Dermis microvascular lymphatic vessel endothelial cell (primary cell): ENCODE data around the gene FADS2. TPM values are rescaled to one million over a fixed set of nuclear protein-coding genes. Genes with fewer than 3 reads are reported as not detected.

ENCODE experiments used
- DNase-seq, 2 donors: peaks; one replicate each; pipeline versions ENCODE4 v3.0.0 to v3.0.0-alpha.2; 2010; ENCODE audit warnings: low read depth in 2 of 2
- total RNA-seq: library from RNA; depleted of rRNA; stranded (reverse); fragments of >200 nt; gene quantifications from 2 replicates; pipeline ENCODE4 v1.2.1, GENCODE V29; 2014

Gene FADS2
- total RNA-seq, 1 donor from 2014 or later: 114 TPM

- no peak for DNase-seq
Measured at GRCh38 chr11:61846362-61847020, 18.4 kb downstream of the FADS2 start.

- DNase-seq: no peak
Measured at GRCh38 chr11:61847914-61848581, 19.9 kb downstream of the FADS2 start.

- no peak for DNase-seq
Measured at GRCh38 chr11:61848631-61849030, 20.5 kb downstream of the FADS2 start.

- no peak for DNase-seq
Measured at GRCh38 chr11:61850687-61851086, 22.6 kb downstream of the FADS2 start.

GRCh38 chr11:61851113-61851899 is 23.2 kb downstream of the FADS2 start:
- no peak for DNase-seq

- no peak for DNase-seq
Measured at GRCh38 chr11:61851900-61852295, 23.8 kb downstream of the FADS2 start.

- no peak for DNase-seq
Measured at GRCh38 chr11:61853698-61854169, 25.6 kb downstream of the FADS2 start.

- DNase-seq: no peak
Measured at GRCh38 chr11:61854206-61854895, 26.3 kb downstream of the FADS2 start.

GRCh38 chr11:61854966-61855714 is 27.0 kb downstream of the FADS2 start:
- no peak for DNase-seq

- DNase-seq: no peak
Measured at GRCh38 chr11:61855939-61856680, 28.0 kb downstream of the FADS2 start.

GRCh38 chr11:61860054-61860903 is 32.2 kb downstream of the FADS2 start:
- peak; percentile 23 to 35 for DNase-seq

- DNase-seq: no peak
Measured at GRCh38 chr11:61861634-61862033, 33.5 kb downstream of the FADS2 start.

- DNase-seq: no peak
Measured at GRCh38 chr11:61862714-61863547, 34.8 kb downstream of the FADS2 start.

- no peak for DNase-seq
Measured at GRCh38 chr11:61863548-61864081, 35.5 kb downstream of the FADS2 start.

GRCh38 chr11:61864814-61865775 is 37.0 kb downstream of the FADS2 start:
- no peak for DNase-seq

GRCh38 chr11:61866231-61866957 is 38.3 kb downstream of the FADS2 start:
- no peak for DNase-seq
